Measurements from ENCODE around the gene CEL.
"Not testable (repeated sequence)": the region's sequence is repeated elsewhere in the genome, so short reads cannot be mapped to it uniquely, and the experiment has no call there.

CEL gene

GRCh38 chr9:133040892-133041479 lies 20.8 kb upstream of the CEL start:
- H3K4me3 ChIP-seq (ENCODE audit: low read depth, low read length); in situ Hi-C loops (cut with HindIII; ENCODE audit: low sequenced_read_pairs): not testable (repeated sequence)
- peak; percentile 43 for DNase-seq (ENCODE audit: low read depth, low spot score)
- TF ChIP-seq CTCF (IDR thresholded peaks at IDR 0.05; ENCODE audit: low read depth, low read length) = peak; percentile 67

DNA sequence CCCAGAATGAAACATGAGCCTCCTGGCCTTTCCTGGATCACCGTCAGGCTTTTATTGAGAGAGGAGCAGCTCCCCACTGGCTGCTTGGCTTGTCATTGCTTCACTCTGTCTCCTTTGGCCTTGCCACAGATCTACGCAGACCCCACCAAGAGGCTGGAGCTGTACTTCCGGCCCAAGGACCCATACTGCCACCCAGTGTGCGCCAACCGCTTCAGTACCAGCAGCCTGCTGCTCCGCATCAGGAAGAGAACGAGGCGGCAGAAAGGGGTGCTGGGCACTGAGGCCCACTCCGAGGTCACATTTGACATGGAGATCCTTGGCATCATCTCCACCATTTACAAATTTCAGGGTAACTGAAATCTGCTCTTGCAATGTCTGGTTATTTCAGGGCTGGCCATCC lies 19.8 kb upstream of the CEL start:
- DNase-seq (ENCODE audit: low read depth, low spot score) = no peak
- no peak overlapping the region for H3K4me3 ChIP-seq (ENCODE audit: low read depth, low read length)
- TF ChIP-seq CTCF (IDR thresholded peaks at IDR 0.05; ENCODE audit: low read depth, low read length) = no peak
- in situ Hi-C loops (cut with HindIII; ENCODE audit: low sequenced_read_pairs) = no loop called here

DNA sequence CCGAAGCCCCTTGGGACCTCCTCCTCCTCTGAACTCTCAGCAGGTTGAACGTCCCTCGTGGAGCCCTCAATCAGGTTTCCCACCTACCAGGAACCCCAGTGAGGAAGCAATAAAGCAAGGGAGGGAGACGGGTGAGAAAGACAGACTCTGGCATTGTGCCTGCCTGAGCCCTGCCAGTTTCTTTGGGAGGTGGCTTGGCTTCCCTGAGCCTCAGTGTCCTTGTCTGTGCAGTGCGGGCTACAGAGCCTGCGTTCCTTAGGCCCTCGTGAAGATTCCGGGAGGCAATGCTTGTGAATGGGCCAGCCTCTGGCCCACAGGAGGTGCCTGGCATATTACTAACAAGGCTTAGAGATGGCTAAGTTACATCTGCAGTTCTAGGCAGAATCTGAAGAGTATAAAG lies 19.1 kb upstream of the CEL start:
- TF ChIP-seq CTCF (IDR thresholded peaks at IDR 0.05; ENCODE audit: low read depth, low read length) = no peak
- in situ Hi-C loops (cut with HindIII; ENCODE audit: low sequenced_read_pairs) = no loop called here
- DNase-seq (ENCODE audit: low read depth, low spot score) = no peak
- no peak overlapping the region for H3K4me3 ChIP-seq (ENCODE audit: low read depth, low read length)

DNA sequence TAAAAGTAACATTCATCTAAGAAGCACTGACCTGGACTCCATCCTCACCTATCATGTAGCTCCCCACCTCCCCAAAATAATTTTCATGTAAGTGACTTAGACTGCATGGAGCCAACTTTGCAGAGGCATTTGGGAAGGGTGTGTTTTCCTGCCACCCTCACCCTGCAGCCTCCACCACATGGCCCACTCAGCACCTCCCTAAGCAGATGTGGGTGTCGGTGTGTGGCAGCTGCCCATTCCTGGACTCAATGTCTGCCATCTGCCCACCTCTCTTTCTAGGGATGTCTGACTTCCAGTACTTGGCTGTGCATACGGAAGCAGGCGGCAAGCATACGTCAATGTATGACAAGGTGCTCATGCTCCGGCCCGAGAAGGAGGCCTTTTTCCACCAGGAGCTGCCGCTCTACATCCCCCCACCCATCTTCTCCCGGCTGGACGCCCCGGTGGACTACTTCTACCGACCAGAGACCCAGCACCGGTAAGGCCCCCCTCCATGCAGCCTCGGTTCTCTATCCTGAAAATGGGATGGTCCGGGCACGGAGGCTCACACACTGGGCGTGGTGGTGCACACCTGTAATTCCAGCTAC lies 18.2 kb upstream of the CEL start:
- H3K4me3 ChIP-seq (ENCODE audit: low read depth, low read length) = no peak overlapping the region
- in situ Hi-C loops (cut with HindIII; ENCODE audit: low sequenced_read_pairs) = no loop called here
- TF ChIP-seq CTCF (IDR thresholded peaks at IDR 0.05; ENCODE audit: low read depth, low read length) = no peak
- no peak for DNase-seq (ENCODE audit: low read depth, low spot score)

- no peak for DNase-seq (ENCODE audit: low read depth, low spot score)
- no peak overlapping the region for H3K4me3 ChIP-seq (ENCODE audit: low read depth, low read length)
- TF ChIP-seq CTCF (IDR thresholded peaks at IDR 0.05; ENCODE audit: low read depth, low read length) = no peak
- in situ Hi-C loops (cut with HindIII; ENCODE audit: low sequenced_read_pairs) = no loop called here
Measured at GRCh38 chr9:133044125-133044524, 17.7 kb upstream of the CEL start.

DNA sequence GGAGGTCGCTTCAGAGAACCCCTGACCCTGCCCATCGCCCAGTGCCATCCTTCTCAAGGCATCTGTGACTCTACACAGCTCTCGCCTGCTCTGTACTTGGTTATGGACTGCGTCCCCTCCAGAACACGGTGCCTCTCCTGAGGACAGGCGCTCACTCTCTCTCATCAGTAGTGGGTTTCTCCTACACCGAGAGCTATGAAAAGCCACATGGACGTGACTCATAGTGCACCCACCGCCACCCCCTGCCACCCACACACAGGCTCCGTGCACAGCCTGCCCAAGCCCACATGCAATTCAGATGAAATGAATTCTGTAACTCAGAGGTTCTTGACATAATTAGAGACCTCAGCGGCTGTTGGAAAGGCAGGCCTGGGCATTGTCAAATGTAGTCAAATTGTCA lies 17.1 kb upstream of the CEL start:
- TF ChIP-seq CTCF (IDR thresholded peaks at IDR 0.05; ENCODE audit: low read depth, low read length) = no peak
- DNase-seq (ENCODE audit: low read depth, low spot score) = no peak
- no peak overlapping the region for H3K4me3 ChIP-seq (ENCODE audit: low read depth, low read length)
- in situ Hi-C loops (cut with HindIII; ENCODE audit: low sequenced_read_pairs) = no loop called here
